Hepatocyte (in vitro differentiated cells): ENCODE measurements around the gene ZFP36. TPM values are rescaled to one million over a fixed set of nuclear protein-coding genes. Genes with fewer than 3 reads are reported as not detected.
A peak's percentile ranks its signal among the peaks of the same experiment; 100 is the strongest.

Experiments
- DNase-seq: peaks from one replicate; pipeline ENCODE4 v3.0.0-alpha.2; 2016; ENCODE audit warnings: low spot score
- H2AFZ ChIP-seq: fragments of 200-600 bp; sonication (generic); 2 replicates; pipeline ENCODE4 v1.6.0; 2016; ENCODE audit warnings: antibody characterized with exemption, mild to moderate bottlenecking
- H3K27ac ChIP-seq: fragments of 200-600 bp; sonication (generic); 2 replicates; pipeline ENCODE4 v1.5.1; 2016; ENCODE audit warnings: mild to moderate bottlenecking
- H3K27me3 ChIP-seq: fragments of 200-600 bp; sonication (generic); 2 replicates; pipeline ENCODE4 v1.6.1; 2016
- H3K36me3 ChIP-seq: fragments of 200-600 bp; sonication (generic); replicated peaks from 2 replicates; pipeline ENCODE4 v1.5.1; 2016; ENCODE audit warnings: low read depth; ENCODE audit not compliant: insufficient read depth
- H3K4me1 ChIP-seq: fragments of 200-600 bp; sonication (generic); 2 replicates; pipeline ENCODE4 v1.5.1; 2016; ENCODE audit warnings: mild to moderate bottlenecking, moderate library complexity; ENCODE audit not compliant: insufficient read depth
- H3K4me2 ChIP-seq: fragments of 200-600 bp; sonication (generic); 2 replicates; pipeline ENCODE4 v1.6.0; 2016
- H3K4me3 ChIP-seq: fragments of 200-600 bp; sonication (generic); 2 replicates; pipeline ENCODE4 v1.5.1; 2016; ENCODE audit warnings: mild to moderate bottlenecking
- H3K79me2 ChIP-seq: fragments of 200-600 bp; sonication (generic); 2 replicates; pipeline ENCODE4 v1.6.0; 2017; ENCODE audit warnings: mild to moderate bottlenecking
- H3K9me2 ChIP-seq: fragments of 200-600 bp; sonication (generic); replicated peaks from 2 replicates; pipeline ENCODE4 v1.6.0; 2017; ENCODE audit warnings: mild to moderate bottlenecking; ENCODE audit not compliant: insufficient read depth
- H3K9me3 ChIP-seq: fragments of 200-600 bp; sonication (generic); 2 replicates; pipeline ENCODE4 v1.5.1; 2016; ENCODE audit warnings: low read depth, mild to moderate bottlenecking
- H4K20me1 ChIP-seq: fragments of 200-600 bp; sonication (generic); 2 replicates; pipeline ENCODE4 v1.6.0; 2016; ENCODE audit warnings: mild to moderate bottlenecking; ENCODE audit not compliant: insufficient read depth, poor library complexity, severe bottlenecking
- CTCF ChIP-seq: fragments of 200-600 bp; sonication (generic); IDR thresholded peaks from 2 replicates; pipeline ENCODE4 v1.5.1; 2016; ENCODE audit warnings: antibody characterized with exemption, mild to moderate bottlenecking; ENCODE audit not compliant: poor library complexity
- EZH2 ChIP-seq: fragments of 200-600 bp; sonication (generic); IDR thresholded peaks from 2 replicates; pipeline ENCODE4 v1.6.1; 2016; ENCODE audit warnings: antibody characterized with exemption, mild to moderate bottlenecking, borderline replicate concordance
- EZH2phosphoT487 ChIP-seq: fragments of 200-600 bp; sonication (generic); IDR thresholded peaks from one replicate; pipeline ENCODE4 v1.6.1; 2018; ENCODE audit warnings: antibody characterized with exemption, mild to moderate bottlenecking, low read depth, moderate library complexity; ENCODE audit not compliant: unreplicated experiment, severe bottlenecking
- WGBS: methylation state at CpG from one replicate; pipeline ENCODE4 v1.1.6; 2016; ENCODE audit warnings: low lambda C conversion rate; ENCODE audit errors: missing lambda C conversion rate; 5-methylcytosine and 5-hydroxymethylcytosine counted together
- polyA plus RNA-seq: library from polyadenylated mRNA; unstranded; fragments of >200 nt; fragmentation: Nextera tagmentation; extraction: Ambion mirVana; gene quantifications from 2 replicates; pipeline ENCODE4 v1.2.1, GENCODE V29; 2016
- total RNA-seq: library from RNA; depleted of rRNA; stranded (reverse); fragments of >200 nt; gene quantifications from 2 replicates; pipeline ENCODE4 v1.2.3, GENCODE V29; 2014

ZFP36 gene
- total and polyA plus RNA-seq, 2 experiments from 2014 or later, result 95.8 to 1,034 TPM

GRCh38 chr19:39386557-39386956, 20.1 kb upstream of the ZFP36 start:
- no peak for DNase-seq
- Histone ChIP-seq H3K79me2 (peaks cover 16% of the 10 kb centered on the region), H3K4me1 (peaks cover 6% of the 10 kb centered on the region), H3K27ac (no peak overlapping the region), H3K4me3 (no peak overlapping the region), H2AFZ (no peak overlapping the region), H3K36me3 (no peaks in the 10 kb centered on the region), H3K9me2 (no peaks in the 10 kb centered on the region), H3K4me2 (no peak overlapping the region), H3K9me3 (no peaks in the 10 kb centered on the region), H3K27me3 (no peaks in the 10 kb centered on the region), H4K20me1 (no peaks in the 10 kb centered on the region)
- 94% methylated on average over 7 of the region's 7 CpGs for WGBS
- TF ChIP-seq CTCF (no peak), EZH2 (no peak), EZH2phosphoT487 (no peak)

- H2AFZ ChIP-seq, result no peak overlapping the region
- H3K4me2 ChIP-seq, result no peak overlapping the region
- H3K9me3 ChIP-seq, result no peaks in the 10 kb centered on the region
- no peaks in the 10 kb centered on the region for H3K27me3 ChIP-seq
- DNase-seq, result no peak
- no peaks in the 10 kb centered on the region for H3K9me2 ChIP-seq
- H4K20me1 ChIP-seq, result no peaks in the 10 kb centered on the region
- WGBS, result 96% methylated on average over 5 of the region's 5 CpGs
- no peak overlapping the region for H3K4me3 ChIP-seq
- peaks cover 37% of the 10 kb centered on the region for H3K79me2 ChIP-seq
- TF ChIP-seq CTCF (no peak), EZH2 (no peak), EZH2phosphoT487 (no peak)
- H3K36me3 ChIP-seq, result no peaks in the 10 kb centered on the region
- peaks cover 15% of the 10 kb centered on the region for H3K4me1 ChIP-seq
- H3K27ac ChIP-seq, result no peak overlapping the region
Observed at GRCh38 chr19:39388657-39389056, 18.0 kb upstream of the ZFP36 start.

GRCh38 chr19:39389631-39390414, 16.8 kb upstream of the ZFP36 start:
- no peaks in the 10 kb centered on the region for H3K27me3 ChIP-seq
- TF ChIP-seq EZH2 (no peak), CTCF (no peak), EZH2phosphoT487 (no peak)
- no peaks in the 10 kb centered on the region for H3K9me3 ChIP-seq
- 67% methylated on average over 13 of the region's 13 CpGs for WGBS
- H4K20me1 ChIP-seq, result no peaks in the 10 kb centered on the region
- DNase-seq, result no peak
- H3K36me3 ChIP-seq, result no peaks in the 10 kb centered on the region
- H3K4me3 ChIP-seq, result peak overlapping the region; percentile 42
- peak overlapping the region; percentile 91 for H3K4me2 ChIP-seq
- no peaks in the 10 kb centered on the region for H3K9me2 ChIP-seq
- peak overlapping the region; percentile 97 for H3K27ac ChIP-seq
- H2AFZ ChIP-seq, result no peak overlapping the region
- peaks cover 15% of the 10 kb centered on the region for H3K4me1 ChIP-seq
- peaks cover 38% of the 10 kb centered on the region for H3K79me2 ChIP-seq
